NCI-H82 (cell line): Measurements from ENCODE around the gene KRTAP10-5.
"Not testable (repeated sequence)": the region's sequence is repeated elsewhere in the genome, so short reads cannot be mapped to it uniquely, and the experiment has no call there.

Experiments
- DNase-seq: peaks from one replicate; lab custom pipeline; 2025; lab: John Stamatoyannopoulos, UW

KRTAP10-5 gene

GRCh38 chr21:44611551-44611950 lies 31.1 kb upstream of the KRTAP10-5 start:
- DNase-seq, result no peak

GRCh38 chr21:44610157-44610843 lies 29.9 kb upstream of the KRTAP10-5 start:
- DNase-seq, result not testable (repeated sequence)

- DNase-seq, result no peak
Observed at GRCh38 chr21:44609193-44609592, 28.8 kb upstream of the KRTAP10-5 start.

GRCh38 chr21:44606495-44606894 lies 26.1 kb upstream of the KRTAP10-5 start:
- no peak for DNase-seq

- DNase-seq, result no peak
Observed at GRCh38 chr21:44603911-44604310, 23.5 kb upstream of the KRTAP10-5 start.

- DNase-seq, result no peak
Observed at GRCh38 chr21:44603109-44603875, 22.9 kb upstream of the KRTAP10-5 start.

GRCh38 chr21:44602463-44602850 lies 22.1 kb upstream of the KRTAP10-5 start:
- DNase-seq, result no peak

- DNase-seq, result no peak
Observed at GRCh38 chr21:44601596-44602462, 21.4 kb upstream of the KRTAP10-5 start.

- not testable (repeated sequence) for DNase-seq
Observed at GRCh38 chr21:44601091-44601490, 20.7 kb upstream of the KRTAP10-5 start.

- DNase-seq, result not testable (repeated sequence)
Observed at GRCh38 chr21:44600118-44600978, 19.9 kb upstream of the KRTAP10-5 start, which contains the start of gene KRTAP10-7. Gene KRTAP10-7 (plus strand): TSS chr21:44600597. CDS start chr21:44600622, 25 bp downstream.

- DNase-seq, result no peak
Observed at GRCh38 chr21:44599264-44600029, 19.0 kb upstream of the KRTAP10-5 start.

GRCh38 chr21:44598061-44598460 lies 17.7 kb upstream of the KRTAP10-5 start:
- DNase-seq, result no peak

GRCh38 chr21:44596068-44596725 lies 15.8 kb upstream of the KRTAP10-5 start:
- no peak for DNase-seq

- DNase-seq, result no peak
Observed at GRCh38 chr21:44595524-44595923, 15.1 kb upstream of the KRTAP10-5 start.

- no peak for DNase-seq
Observed at GRCh38 chr21:44594406-44594916, 14.1 kb upstream of the KRTAP10-5 start.

- DNase-seq, result no peak
Observed at GRCh38 chr21:44593598-44594405, 13.4 kb upstream of the KRTAP10-5 start.

- DNase-seq, result no peak
Observed at GRCh38 chr21:44592446-44593311, 12.3 kb upstream of the KRTAP10-5 start, which contains the start of gene KRTAP10-6. Gene KRTAP10-6 (minus strand): TSS chr21:44592505. CDS start chr21:44592484, 21 bp downstream.

GRCh38 chr21:44591801-44592130 lies 11.4 kb upstream of the KRTAP10-5 start:
- not testable (repeated sequence) for DNase-seq
